Measurements from ENCODE around the gene NLRP5.
A peak's percentile ranks its signal among the peaks of the same experiment; 100 is the strongest.
"Not testable (repeated sequence)": the region's sequence is repeated elsewhere in the genome, so short reads cannot be mapped to it uniquely, and the experiment has no call there.

Gene NLRP5

DNA sequence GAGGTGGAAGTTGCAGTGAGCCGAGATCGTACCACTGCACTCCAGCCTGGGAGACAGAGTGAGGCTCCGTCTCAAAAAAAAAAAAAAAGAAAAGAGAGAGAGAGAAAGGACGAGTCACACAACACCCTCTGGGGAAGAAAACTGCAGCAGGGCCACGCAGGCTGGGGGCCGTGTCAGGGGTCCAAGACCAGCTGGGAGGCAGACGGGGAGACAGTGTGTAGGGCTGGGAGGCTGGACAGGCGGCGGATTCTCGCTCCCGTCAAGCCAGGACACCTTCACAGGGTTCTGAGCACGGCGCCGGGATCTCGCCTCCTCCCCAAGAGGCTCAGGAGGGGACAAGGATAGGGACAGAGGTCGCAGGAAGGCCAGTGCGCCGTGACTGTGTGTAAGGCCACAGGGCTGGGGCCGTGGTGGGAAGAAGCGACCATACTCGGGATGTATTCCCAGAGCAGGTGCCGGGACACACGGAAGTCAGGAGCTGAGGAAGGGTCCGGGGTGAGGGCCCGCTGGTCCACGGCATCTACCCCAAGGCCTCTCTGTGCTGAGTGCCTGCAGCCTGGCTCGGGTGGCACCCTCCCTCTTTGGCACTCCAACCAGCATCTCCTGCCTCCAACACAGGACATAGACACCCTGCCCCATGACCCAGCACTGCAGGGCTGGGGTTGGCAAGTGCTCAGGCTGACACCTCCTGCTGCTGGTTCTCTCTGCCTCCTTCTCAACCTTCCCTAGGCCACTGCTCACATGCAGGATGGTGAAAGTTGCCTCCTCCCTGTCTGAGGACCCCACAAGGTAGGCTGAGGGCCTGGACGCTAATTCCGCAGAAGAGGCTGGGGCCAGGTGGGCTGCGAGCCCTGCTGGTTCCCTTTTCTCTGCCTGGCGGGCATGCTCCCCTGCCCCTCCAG lies 113.3 kb downstream of the NLRP5 start:
- no peak for DNase-seq

DNA sequence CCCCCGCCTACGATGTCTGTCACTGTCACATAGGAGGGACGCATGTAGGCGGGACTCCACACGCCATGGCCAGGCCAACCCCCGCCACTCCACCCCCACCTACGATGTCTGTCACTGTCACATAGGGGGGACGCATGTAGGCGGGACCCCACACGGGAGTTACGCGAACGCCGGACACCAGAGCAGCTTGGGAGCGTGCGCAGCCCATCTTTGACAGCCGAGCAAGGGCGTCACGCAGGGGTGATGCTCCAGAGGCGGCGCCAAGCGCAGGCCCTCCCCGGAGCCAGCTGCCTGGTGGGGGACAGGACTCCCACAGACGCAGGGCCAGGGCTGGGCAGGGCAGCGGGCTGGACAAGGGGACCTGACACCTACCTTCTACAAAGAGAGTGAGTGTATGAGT lies 114.5 kb downstream of the NLRP5 start:
- DNase-seq, result no peak

DNA sequence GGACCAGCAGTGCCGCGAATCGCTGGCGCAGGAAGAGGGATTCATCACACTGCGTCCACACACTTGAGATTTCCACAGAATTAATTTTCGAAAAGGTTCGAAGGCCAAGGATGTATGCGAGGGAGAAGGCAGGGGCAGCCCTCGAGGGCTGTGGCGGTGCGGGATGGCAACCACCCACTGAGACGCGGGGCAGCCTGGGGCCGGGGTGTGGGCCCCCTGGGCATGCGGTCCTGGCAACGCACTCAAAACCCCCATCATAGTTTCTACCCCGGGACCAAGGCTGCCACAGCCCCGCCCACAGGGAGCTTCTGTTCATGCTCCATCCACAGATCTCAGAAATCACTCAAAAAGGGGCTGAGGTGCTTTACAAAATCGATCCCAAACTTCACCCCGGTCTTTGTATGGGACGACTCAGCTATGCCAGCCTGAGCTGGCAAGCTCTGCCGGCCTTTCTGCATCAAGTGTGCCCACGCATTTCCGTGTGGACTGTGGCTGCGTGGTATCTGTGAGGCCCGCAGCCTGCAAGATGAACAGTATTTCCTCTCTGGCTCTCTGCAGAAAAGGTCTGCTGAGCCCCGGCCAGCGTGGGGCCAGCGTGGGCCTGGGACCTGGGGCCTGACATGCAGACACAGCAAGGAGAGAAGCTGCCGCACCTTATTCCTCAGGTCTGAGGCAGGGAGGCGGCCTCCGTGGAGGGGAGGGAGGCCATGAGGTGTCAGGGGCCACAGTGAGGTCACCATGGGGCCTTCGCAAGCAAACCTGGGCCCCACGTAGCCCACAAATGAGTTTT lies 115.4 kb downstream of the NLRP5 start:
- DNase-seq, result no peak

DNA sequence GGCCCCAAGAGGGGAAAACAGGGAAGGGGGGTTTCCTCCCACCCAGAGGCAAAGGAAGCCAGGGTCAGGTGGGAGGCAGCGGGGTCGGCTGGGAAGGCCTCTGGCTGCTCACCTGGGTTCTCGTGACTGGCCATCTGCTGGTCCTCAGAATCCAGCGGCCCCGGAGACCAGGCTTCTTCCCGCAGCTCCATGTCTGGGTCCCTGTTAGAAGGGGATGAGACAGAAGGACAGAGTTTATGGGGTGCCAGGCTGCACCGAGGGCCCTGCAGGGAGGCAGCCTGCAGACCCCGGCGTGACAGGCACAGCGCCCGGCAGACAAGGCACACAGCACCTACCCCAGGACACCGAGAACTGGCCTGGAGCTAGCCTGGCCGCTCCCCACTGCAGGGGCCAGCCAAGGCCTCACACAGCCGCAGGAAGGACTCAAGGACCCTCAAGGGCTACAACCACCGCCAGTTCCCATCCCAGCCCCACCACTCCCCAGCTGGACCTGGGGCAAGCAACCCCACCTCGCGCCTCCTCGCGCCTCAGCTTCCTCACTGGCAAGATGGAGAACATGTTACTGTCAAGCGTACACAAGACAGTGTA lies 116.5 kb downstream of the NLRP5 start:
- no peak for DNase-seq

DNA sequence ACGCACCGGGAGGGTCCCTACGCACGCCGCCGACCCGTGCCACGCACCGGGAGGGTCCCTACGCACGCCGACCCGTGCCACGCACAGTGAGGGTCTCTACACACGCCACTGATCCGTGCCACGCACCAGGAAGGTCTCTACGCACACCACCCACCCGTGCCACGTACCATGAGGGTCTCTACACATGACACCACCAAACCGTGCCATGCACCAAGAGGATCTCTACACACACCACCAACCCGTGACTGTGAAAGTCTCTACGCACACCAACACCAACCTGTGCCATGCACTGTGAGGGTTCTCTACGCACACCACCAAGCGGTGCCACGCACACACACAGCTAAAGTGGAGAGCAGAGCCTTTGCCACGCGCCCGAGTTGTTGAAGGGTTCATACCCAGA lies 117.8 kb downstream of the NLRP5 start:
- DNase-seq, result no peak

DNA sequence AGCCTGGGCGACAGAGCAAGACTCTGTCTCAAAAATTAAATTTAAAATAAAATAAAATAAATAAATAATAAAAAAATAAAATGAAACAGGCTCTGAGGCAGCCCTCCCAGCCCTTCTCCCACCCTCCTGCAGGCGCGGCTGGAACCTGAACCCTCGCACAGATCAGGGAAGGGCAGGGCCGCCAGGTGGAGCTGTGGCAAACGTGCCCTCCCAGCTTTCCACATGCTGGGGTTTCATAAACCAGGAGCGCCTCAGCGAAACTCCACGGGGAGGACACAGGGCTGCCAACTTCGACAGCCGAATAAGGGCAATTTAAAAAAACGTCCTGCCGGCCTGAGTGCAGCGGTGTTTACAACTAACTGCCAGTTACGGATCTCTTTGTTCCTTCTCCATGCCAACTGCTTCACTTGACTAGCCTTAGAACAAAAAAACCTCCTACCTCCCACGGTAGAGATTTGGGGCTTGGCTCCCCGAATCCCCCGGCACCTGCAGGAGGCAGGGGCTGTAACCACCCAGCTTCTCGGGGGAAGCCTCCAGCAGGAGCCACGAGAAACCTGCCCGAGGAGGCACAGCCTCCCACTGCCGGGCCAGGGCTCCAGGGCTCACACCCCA lies 118.6 kb downstream of the NLRP5 start:
- peak; percentile 80 for DNase-seq

DNA sequence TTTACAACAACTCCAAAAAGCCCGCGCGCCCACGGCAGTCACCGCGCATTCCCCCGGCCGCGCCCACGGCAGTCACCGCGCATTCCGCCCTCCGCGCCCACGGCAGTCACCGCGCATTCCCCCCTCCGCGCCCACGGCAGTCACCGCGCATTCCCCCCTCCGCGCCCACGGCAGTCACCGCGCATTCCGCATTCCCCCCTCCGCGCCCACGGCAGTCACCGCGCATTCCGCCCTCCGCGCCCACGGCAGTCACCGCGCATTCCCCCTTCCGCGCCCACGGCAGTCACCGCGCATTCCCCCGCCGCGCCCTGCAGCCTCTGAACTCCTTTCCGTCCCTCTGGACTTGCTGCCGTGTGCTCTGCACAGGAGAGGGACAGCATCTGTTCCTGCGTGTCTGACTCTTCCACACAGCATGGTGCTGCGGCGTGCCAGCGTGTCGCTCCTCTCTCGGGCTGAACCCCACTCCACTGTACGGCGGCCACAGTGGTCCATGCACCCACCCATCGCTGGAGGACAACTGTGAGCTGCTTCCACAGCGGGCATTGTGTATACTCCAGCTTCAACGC lies 119.3 kb downstream of the NLRP5 start:
- DNase-seq, result not testable (repeated sequence)

DNA sequence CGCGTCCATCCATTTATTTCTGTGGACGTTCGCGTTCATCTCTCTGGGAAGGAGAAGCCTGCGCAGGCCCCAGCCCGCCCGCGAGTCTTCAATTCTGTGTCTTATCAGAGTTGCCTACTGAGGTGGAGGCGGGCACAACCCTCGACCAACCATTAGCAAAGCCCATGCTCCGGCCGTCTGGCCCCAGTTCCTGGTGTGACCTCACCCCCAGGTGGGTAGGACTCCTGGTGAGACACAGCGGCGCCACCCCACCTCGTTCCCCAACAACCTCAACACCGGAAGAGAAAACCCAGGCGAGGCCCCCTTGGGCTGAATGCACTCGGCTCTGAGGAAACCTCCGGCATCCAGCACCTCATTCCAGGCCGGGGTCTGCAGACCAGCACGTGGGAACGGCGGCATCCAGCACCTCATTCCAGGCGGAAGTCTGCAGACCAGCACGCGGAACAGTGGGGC lies 119.8 kb downstream of the NLRP5 start:
- no peak for DNase-seq

DNA sequence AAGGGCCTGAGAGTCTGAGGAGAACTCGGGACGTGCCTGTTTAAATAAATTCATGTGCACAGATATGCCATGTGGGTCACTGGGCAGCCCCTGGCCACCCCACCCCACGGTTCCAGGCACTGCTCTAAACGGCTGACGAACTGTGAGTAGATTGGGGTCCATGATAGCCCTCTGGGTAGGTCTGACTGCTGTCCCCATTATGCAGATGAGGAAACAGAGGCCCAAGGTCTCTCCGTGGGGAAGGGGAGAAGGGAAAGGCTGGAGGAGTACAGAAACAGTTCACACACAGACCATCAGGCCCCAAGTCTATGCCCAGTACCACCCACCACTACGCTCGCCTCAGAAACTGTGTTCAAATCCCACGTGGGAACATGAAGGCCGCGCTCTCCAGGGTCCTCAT lies 120.4 kb downstream of the NLRP5 start:
- DNase-seq, result no peak

DNA sequence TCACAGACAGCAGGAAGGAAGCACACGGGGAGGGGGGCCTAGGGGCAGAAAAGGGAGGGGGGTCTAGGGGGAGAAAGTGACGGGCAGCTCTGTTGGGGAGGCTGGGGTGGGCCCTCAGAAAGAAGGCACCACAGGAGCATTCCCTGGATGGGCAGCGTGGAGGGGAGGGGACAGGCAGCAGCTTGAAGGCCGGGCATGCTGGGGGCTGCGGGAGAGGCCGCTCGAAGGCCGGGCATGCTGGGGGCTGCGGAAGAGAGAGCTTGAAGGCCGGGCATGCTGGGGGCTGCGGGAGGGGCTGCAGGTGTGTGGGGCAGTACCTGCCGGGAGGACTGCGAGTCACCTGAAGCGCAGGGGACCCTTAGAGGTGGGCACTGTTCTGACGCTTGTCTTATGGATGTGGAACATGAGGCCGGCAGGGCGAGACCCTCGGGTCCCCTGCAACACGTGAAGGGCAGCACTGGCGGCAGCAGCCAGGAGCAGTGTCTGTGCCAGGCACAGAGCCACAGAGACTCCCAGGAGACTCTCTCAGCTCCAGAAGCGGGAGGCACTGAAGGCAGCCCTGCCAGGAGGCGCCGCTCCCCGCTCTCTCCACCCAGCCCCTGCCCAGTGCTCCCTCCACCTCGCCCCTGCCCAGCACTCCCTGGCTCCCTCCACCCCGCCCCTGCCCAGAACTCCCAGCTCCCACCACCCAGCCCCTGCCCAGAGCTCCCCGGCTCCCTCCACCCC lies 121.2 kb downstream of the NLRP5 start:
- no peak for DNase-seq

DNA sequence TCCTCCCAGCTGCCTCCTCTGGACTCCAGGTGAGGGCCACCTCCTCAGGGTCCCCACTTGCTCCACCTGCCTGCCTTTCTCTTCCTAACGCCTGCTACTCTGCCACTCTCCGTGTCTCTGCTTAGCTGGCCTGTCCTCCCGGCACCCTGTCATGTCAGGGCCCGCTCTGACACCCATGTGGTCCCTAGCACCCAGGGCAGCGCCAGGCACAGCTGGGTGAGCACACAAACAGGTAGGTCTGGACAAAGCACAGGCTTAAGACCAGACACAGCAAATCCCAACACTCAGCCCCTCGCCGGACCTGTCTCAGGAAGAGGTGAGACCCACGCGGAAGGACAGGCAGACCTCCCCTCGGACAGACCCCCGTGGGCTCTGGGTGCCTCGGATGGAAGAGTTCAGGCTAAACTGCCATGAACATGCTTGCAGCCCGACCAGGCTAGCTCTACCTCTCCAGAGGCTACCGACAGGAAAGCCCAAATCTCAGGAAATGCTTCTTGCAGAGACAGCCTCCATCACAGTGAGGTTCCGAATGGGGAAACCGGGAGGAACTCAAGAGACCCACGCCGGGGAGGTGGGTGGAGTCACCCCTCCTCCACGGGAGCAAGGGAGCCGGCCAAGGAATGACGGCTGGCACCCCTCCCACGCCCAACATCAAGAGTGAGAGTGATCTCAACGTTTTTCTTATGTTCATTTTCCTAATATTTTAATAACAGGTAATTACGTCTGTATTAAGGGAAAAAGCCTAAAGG lies 122.0 kb downstream of the NLRP5 start:
- no peak for DNase-seq

DNA sequence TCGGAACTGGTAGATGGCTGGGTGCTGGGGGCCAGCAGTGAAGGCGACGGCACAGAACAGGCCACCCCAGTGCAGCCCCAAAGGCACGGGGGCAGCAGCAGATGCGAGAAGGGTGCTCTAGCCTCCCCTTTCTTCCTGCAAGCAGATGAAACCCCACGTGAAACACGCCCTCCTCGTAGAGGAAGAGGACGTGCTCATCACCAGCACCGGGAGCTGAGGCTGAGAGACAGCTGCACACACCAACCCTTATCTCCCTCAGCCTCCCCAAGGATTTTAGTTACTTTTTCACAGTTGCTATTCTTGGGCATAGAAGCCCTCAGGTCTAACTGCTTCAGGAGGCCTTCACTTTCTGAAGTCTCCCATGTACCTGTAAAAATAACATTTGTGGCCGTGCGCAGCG lies 122.7 kb downstream of the NLRP5 start:
- no peak for DNase-seq

DNA sequence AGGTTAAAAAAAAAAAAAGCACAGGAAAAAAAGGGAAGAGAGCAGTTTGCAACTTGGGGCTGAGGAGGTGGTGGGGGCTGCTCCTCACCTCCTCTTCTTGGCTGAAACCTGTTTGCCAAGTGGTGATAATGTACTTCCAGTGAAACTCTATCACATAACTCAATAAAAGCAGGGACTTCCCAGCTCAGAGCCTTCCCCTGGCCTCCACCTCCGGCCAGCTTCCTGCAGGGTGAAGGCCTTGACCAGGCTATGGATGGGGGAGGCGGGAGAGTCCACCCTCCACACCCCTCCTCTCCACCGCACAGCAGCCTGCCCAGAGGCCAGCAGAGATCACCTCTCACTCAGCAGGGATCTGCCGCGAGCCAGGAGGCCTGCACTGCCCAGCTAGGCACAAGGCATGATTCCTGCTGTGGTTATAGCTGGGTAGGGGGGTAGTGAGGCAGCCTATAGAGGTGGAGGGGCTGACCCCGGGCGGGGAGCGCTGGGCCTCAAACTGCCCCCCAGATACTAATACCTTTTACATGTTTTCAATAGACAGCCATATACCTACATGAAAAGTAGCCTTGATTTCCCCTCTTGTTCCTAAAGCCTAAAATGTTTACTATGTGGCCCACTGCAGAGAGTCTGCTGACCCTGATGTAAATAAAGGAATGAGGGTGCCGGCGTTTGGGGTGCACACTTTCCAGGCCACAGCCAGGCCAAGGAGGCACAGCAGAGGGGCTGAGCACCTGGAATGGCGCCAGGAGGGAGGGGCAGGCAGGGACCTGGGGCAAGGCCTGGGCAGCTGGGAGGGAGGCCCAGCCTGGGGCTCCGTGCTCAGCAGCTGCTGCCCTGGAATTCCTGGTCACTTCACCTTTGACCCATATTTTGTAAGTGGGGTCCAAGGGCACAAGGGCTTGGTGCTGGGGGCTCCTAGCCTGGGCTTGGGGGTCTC lies 124.2 kb downstream of the NLRP5 start:
- no peak for DNase-seq

Measured in activated effector memory CD4-positive, alpha-beta T cell treated with anti-CD3 and anti-CD28 coated beads, Interleukin-2, amount 50 U/mL, for 16 hours (primary cell).